ENCODE data around the gene KLF14. TPM values are rescaled to one million over a fixed set of nuclear protein-coding genes. Genes with fewer than 3 reads are reported as not detected.

Gene KLF14
- total and polyA plus RNA-seq, 9 of the 15 experiments (the other 6 are each of a cell fraction or from before 2014, with no cell fraction given), result 0.03 TPM; not detected in 8

GRCh38 chr7:130695840-130696239 is 38.2 kb downstream of the KLF14 start (continued):
- TF ChIP-seq ARID3A (IDR thresholded peaks at IDR 0.05; ENCODE audit: borderline replicate concordance, low read depth, low read length) (peak; percentile 100), RB1 (IDR thresholded peaks at IDR 0.05; ENCODE audit: low read depth) (no peak), THRA (IDR thresholded peaks at IDR 0.05) (no peak), CBFB (CRISPR knock-in tag; IDR thresholded peaks at IDR 0.05) (no peak), DMBX1 (CRISPR knock-in tag; IDR thresholded peaks at IDR 0.05; ENCODE audit: borderline replicate concordance) (no peak), ATF1 (CRISPR knock-in tag; IDR thresholded peaks at IDR 0.05) (no peak), ATF1 (tag; IDR thresholded peaks at IDR 0.05) (0 out of 2 replicates have a peak, but pooled peaks have one; percentile 9), CBX2 (IDR thresholded peaks at IDR 0.05; ENCODE audit: insufficient read depth, low read length, poor library complexity, severe bottlenecking) (no peak), ZNF174 (CRISPR knock-in tag; IDR thresholded peaks at IDR 0.05) (no peak), ELK1 (CRISPR knock-in tag; IDR thresholded peaks at IDR 0.05) (no peak), MLLT1 (IDR thresholded peaks at IDR 0.05) (peak in 1 of 2 experiments; percentile 25; a peak in 1 of 4 replicates), BCOR (IDR thresholded peaks at IDR 0.05) (no peak), RNF219 (CRISPR knock-in tag; IDR thresholded peaks at IDR 0.05) (no peak), EP300 (IDR thresholded peaks at IDR 0.05; ENCODE audit: low read length) (no peak), ELK3 (CRISPR knock-in tag; IDR thresholded peaks at IDR 0.05) (no peak), MAZ (CRISPR knock-in tag; conservative IDR thresholded peaks at IDR 0.05 in 1 of 2, IDR thresholded peaks at IDR 0.05 in 1 of 2) (peak in 1 of 2 experiments; percentile 64; a peak in 2 of 4 replicates), SMC3 (conservative IDR thresholded peaks at IDR 0.05; ENCODE audit: insufficient read depth, low read depth, low read length) (peak; percentile 55), FOXP1 (CRISPR knock-in tag; IDR thresholded peaks at IDR 0.05) (no peak), ZEB2 (IDR thresholded peaks at IDR 0.05) (no peak), IRF1 (CRISPR knock-in tag; IDR thresholded peaks at IDR 0.05; ENCODE audit: borderline replicate concordance) (no peak)
